GM19023 (cell line): ENCODE data around the gene NUP37.

ENCODE experiments used
- ATAC-seq: cut with Tn5 transposase; IDR thresholded peaks from one replicate; pipeline ENCODE4 v1.9.1; 2021; ENCODE audit warnings: mild to moderate bottlenecking, moderate library complexity; ENCODE audit not compliant: unreplicated experiment

Gene NUP37

DNA sequence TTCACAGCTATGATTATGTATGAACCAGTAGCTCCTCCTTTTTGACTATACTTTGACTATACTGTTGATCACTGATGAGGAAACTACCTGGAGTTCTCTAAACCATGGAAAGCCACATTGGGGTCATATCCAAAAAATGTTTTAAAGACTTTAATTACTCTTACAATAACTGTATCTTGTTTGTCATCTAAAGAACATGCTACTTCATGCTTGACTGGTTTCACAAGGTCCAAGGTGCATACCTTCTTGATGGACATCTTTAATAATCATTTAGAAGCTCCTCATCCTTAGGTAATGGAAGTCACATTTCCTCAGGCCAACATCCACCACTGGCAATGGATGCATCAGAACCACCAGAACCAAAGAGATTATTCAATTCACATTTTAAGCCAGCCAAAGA lies 88.1 kb downstream of the NUP37 start:
- ATAC-seq, result no peak

DNA sequence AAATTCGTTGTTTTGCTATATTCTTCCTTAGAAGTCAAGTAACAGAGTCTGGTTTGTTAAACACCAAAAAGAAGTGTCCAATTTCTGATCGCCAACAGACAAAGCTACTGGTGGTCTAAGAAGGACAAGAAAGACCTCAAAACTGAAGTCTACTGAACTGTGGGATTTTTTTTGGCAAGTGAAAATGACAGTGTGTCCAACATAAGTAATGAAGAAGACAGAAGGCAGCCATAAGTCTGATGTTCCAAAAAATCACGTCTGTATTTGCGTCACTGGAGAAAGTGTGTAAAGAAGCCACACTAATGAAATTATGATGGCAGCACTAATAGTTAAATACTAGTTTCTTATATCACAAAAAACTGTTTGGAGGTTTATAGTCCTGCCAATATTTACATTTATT lies 90.8 kb downstream of the NUP37 start:
- ATAC-seq, result no peak

- ATAC-seq, result no peak
These were observed 93.2 kb downstream of the NUP37 start for GRCh38 chr12:102026728-102027127.

DNA sequence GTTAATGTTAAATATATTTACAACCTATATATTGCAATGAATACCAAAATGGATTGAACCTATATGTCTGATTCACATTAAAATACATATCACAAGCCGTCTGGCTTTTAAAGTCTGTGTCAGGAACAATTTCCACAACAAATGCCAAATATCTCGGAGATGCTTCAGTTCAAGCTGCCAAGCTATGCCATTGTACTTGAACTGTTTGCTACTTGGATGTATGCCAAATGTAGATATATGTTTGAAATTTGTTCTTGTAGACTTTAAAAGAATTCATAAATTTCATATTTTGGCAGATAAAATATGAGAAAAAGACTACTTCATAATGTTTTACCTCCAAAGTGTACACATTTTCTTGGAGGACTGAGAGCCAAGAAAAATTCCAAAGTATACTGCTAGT lies 95.1 kb downstream of the NUP37 start:
- no peak for ATAC-seq

- ATAC-seq, result no peak
These were observed 96.5 kb downstream of the NUP37 start for GRCh38 chr12:102023343-102023930.
